Activated CD4-positive, CD25-positive, alpha-beta regulatory T cell treated with anti-CD3 and anti-CD28 coated beads, Interleukin-2, amount 50 U/mL, for 24 hours (primary cell): ENCODE data around the gene MB.
A peak's percentile ranks its signal among the peaks of the same experiment; 100 is the strongest.

Experiments used
- ATAC-seq, 2 donors: fragments of 150-1000 bp; cut with Tn5 transposase; one replicate each; pipeline ENCODE4 v1.10.0; 2021; ENCODE audit warnings: mild to moderate bottlenecking in 1 of 2, moderate library complexity in 1 of 2

The MB gene

GRCh38 chr22:35593071-35593890 lies 23.8 kb downstream of the MB start:
- ATAC-seq = no peak

GRCh38 chr22:35592418-35592967 lies 24.6 kb downstream of the MB start:
- ATAC-seq = no peak

GRCh38 chr22:35591714-35592417 lies 25.3 kb downstream of the MB start:
- no peak for ATAC-seq

GRCh38 chr22:35590634-35591295 lies 26.4 kb downstream of the MB start:
- ATAC-seq = no peak

- ATAC-seq = no peak
These were observed 27.4 kb downstream of the MB start for GRCh38 chr22:35589756-35590093.

GRCh38 chr22:35589071-35589755 lies 27.9 kb downstream of the MB start:
- no peak for ATAC-seq

GRCh38 chr22:35587896-35588295 lies 29.2 kb downstream of the MB start:
- ATAC-seq = no peak

GRCh38 chr22:35587447-35587870 lies 29.7 kb downstream of the MB start:
- no peak for ATAC-seq

GRCh38 chr22:35586771-35587170 lies 30.4 kb downstream of the MB start:
- no peak for ATAC-seq

GRCh38 chr22:35582861-35583670 lies 34.1 kb downstream of the MB start:
- ATAC-seq = peak in 1 of 2 donors; percentile 70

- ATAC-seq = no peak
These were observed 34.8 kb downstream of the MB start for GRCh38 chr22:35582218-35582860.

- no peak for ATAC-seq
These were observed 36.1 kb downstream of the MB start for GRCh38 chr22:35581023-35581413.

GRCh38 chr22:35580351-35581022 lies 36.6 kb downstream of the MB start:
- no peak for ATAC-seq

GRCh38 chr22:35578836-35579575 lies 38.1 kb downstream of the MB start:
- no peak for ATAC-seq

GRCh38 chr22:35577799-35578659 lies 39.1 kb downstream of the MB start:
- ATAC-seq = no peak

- no peak for ATAC-seq
These were observed 40.5 kb downstream of the MB start for GRCh38 chr22:35576671-35577070.

GRCh38 chr22:35575116-35575748 lies 41.9 kb downstream of the MB start:
- no peak for ATAC-seq

- ATAC-seq = no peak
These were observed 44.6 kb downstream of the MB start for GRCh38 chr22:35572556-35572955.
